ENCODE data around the gene IGSF3. TPM values are rescaled to one million over a fixed set of nuclear protein-coding genes. Genes with fewer than 3 reads are reported as not detected.

IGSF3 gene
- 20.8 and 22.7 TPM in 2 replicates for total RNA-seq (2014; rRNA removed; shearing (Covaris generic))

GRCh38 chr1:116667575-116668105, at the start of gene IGSF3:
IGSF3 (minus strand) TSS chr1:116667733; CDS start chr1:116666326, 1,407 bp downstream.
- peak; percentile 82 to 86 for DNase-seq
- Histone ChIP-seq H3K27ac (no peak within 1 kb of the TSS), H3K36me3 (no peaks in the 10 kb centered on the region), H3K4me1 (no peaks in the 10 kb centered on the region), H3K9me3 (replicated peaks) (no peaks in the 10 kb centered on the region), H3K4me3 (peak within 1 kb of the TSS; percentile 76), H3K27me3 (no peaks in the 10 kb centered on the region)

DNA sequence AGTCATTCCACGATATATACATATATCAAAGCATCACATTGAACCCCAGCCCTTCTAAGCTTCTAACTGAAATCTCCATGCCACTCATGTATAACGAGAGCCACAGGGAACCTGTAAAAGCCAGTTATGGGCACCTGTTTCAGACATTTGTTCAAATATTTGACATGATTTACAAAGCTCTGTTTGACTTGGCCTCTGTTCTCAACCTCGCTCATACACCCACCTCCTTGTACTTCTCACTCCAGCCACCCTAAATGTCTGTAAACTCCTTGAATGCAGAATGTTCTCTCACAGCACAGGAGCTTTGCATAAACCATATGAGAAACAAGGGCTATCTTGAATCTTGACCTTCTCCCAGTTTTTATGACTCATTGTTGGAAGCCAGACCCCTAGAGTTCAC, 49.8 kb upstream of the IGSF3 start:
- Histone ChIP-seq H3K9me3 (replicated peaks) (no peaks in the 10 kb centered on the region), H3K36me3 (no peaks in the 10 kb centered on the region), H3K4me1 (peaks cover 4% of the 10 kb centered on the region), H3K4me3 (no peak overlapping the region), H3K27me3 (no peaks in the 10 kb centered on the region), H3K27ac (no peak overlapping the region)
- no peak for DNase-seq

GRCh38 chr1:116716391-116716790, 48.9 kb upstream of the IGSF3 start:
- H3K36me3 ChIP-seq = no peaks in the 10 kb centered on the region
- H3K4me1 ChIP-seq = peaks cover 4% of the 10 kb centered on the region
- H3K4me3 ChIP-seq = no peak overlapping the region
- no peaks in the 10 kb centered on the region for H3K9me3 ChIP-seq (replicated peaks)
- no peaks in the 10 kb centered on the region for H3K27me3 ChIP-seq
- no peak for DNase-seq
- no peak overlapping the region for H3K27ac ChIP-seq

- Histone ChIP-seq H3K27ac (no peak overlapping the region), H3K36me3 (no peaks in the 10 kb centered on the region), H3K4me3 (no peak overlapping the region), H3K27me3 (no peaks in the 10 kb centered on the region), H3K4me1 (peaks cover 8% of the 10 kb centered on the region), H3K9me3 (replicated peaks) (no peaks in the 10 kb centered on the region)
- DNase-seq = no peak
Observed at GRCh38 chr1:116713474-116713873, 45.9 kb upstream of the IGSF3 start.

- no peaks in the 10 kb centered on the region for H3K9me3 ChIP-seq (replicated peaks)
- no peak overlapping the region for H3K27ac ChIP-seq
- H3K36me3 ChIP-seq = no peaks in the 10 kb centered on the region
- H3K27me3 ChIP-seq = no peaks in the 10 kb centered on the region
- H3K4me3 ChIP-seq = no peak overlapping the region
- no peak for DNase-seq
- peaks cover 17% of the 10 kb centered on the region for H3K4me1 ChIP-seq
Observed at GRCh38 chr1:116712510-116712909, 45.0 kb upstream of the IGSF3 start.

DNA sequence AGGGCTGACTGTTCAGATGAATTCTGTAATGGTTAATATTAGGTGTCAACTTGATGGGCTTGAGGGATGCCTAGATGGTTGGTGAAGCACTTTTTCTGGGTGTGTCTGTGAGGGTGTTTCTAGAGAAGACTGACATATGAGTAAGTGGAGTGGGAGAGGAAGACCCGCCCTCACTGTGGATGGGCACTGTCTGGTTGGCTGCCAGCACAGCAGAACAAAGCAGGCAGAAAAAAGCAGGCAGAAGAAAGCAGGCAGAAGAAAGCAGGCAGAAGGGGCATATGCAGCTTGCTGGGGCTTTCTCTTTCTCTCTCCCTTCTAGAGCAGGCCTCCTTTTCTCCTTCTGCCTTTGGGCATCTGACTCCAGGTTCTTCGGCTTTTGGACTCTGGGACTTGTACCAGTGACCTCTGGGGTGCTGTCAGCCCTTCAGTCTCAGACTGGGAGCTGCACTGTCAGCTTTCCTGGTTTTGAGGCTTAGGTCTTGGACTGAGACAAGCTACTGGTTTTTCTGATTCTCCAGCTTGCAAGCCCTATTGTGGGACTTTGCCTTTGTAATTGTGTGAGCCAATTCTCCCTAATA, 43.8 kb upstream of the IGSF3 start:
- peak in 1 of 2 experiments; percentile 29 for DNase-seq
- Histone ChIP-seq H3K27me3 (no peaks in the 10 kb centered on the region), H3K4me3 (no peak overlapping the region), H3K9me3 (replicated peaks) (no peaks in the 10 kb centered on the region), H3K36me3 (no peaks in the 10 kb centered on the region), H3K4me1 (peaks cover 17% of the 10 kb centered on the region), H3K27ac (no peak overlapping the region)

DNA sequence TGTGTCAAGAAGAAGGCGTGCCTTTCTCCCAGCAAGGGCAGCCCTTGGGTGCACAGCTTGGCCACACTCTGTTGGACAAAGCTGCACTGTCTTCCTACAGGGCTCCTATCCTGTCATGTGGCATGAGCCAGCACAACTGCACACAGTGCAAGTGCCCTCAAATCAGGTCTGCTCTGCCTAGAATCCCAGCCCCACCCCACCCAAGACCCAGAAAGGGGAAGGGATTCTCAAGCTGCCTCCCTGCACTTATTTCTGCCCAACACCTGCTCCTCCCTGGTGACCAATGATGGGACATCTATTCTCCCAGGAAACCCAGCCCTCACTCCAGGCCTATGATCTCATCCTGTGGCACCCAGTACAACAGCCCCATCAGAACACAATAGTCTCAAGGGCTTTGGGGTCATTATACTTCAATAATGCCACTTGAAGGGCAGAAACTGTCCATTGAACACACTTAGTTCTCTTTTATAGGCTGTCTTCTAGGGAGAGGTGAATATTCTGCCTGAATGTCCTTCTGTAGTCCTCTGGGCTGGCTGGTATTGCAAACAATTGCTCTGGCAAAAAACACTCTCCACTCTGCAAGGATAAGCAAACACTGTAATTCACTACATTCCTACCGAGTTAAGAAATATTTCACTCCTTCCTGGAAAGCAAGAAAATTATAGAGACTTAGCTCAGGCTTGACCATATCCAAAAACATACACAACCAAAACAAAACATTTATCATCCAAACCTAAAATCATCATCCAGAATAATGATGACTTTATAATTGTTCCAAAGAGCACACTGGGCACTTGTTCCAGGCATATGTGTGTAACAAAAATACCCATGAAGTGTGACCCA, 43.1 kb upstream of the IGSF3 start:
- Histone ChIP-seq H3K4me1 (peaks cover 17% of the 10 kb centered on the region), H3K27ac (no peak overlapping the region), H3K27me3 (no peaks in the 10 kb centered on the region), H3K36me3 (no peaks in the 10 kb centered on the region), H3K9me3 (replicated peaks) (no peaks in the 10 kb centered on the region), H3K4me3 (no peak overlapping the region)
- no peak for DNase-seq

DNA sequence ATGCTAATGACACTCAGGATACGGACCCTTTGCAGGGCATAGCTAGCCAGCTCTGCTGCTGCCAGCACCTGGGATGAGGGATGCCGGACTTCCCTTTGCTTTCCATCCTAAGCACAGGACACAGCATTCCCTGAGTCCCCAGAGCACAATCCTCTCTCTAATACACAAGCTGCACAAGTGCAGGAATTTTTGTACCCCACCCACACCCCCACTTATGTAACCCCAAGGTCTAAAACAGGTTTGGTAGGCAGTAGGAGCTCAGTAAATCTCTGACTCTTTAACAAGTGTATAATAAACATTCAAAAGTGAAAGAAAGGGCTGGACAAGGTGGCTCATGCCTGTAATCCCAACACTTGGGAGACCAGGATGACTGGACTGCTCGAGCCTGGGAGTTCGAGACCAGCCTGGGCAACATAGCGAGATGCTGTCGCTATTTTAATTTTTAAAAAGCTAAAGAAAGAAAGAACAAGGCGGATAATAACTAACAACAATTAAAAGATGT, 42.2 kb upstream of the IGSF3 start:
- no peak overlapping the region for H3K27ac ChIP-seq
- no peaks in the 10 kb centered on the region for H3K36me3 ChIP-seq
- DNase-seq = no peak
- no peaks in the 10 kb centered on the region for H3K27me3 ChIP-seq
- H3K4me3 ChIP-seq = no peak overlapping the region
- H3K9me3 ChIP-seq (replicated peaks) = no peaks in the 10 kb centered on the region
- H3K4me1 ChIP-seq = peaks cover 15% of the 10 kb centered on the region

- H3K4me1 ChIP-seq = peaks cover 12% of the 10 kb centered on the region
- H3K4me3 ChIP-seq = no peak overlapping the region
- no peak overlapping the region for H3K27ac ChIP-seq
- DNase-seq = peak; percentile 50 to 62
- no peaks in the 10 kb centered on the region for H3K36me3 ChIP-seq
- no peaks in the 10 kb centered on the region for H3K9me3 ChIP-seq (replicated peaks)
- no peaks in the 10 kb centered on the region for H3K27me3 ChIP-seq
Observed at GRCh38 chr1:116708255-116708900, 40.8 kb upstream of the IGSF3 start.

DNA sequence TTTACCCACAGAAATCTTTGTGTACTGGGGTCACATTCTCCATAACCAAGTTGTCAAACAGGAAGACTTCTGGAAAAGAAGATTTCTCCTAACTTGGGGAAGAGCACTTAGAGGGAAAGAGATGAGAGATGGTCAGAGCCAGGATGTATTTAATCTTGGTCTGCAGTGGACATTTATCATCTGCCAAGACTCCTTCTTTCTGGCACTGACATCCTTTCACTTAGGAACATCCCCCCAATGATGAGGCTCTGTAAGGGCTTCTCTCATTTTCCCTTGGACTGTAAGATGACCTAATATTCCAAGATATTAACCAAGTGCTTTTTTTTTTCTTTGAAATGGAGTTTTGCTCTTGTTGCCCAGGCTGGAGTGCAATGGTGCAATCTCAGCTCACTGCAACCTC, 39.3 kb upstream of the IGSF3 start:
- no peaks in the 10 kb centered on the region for H3K36me3 ChIP-seq

DNA sequence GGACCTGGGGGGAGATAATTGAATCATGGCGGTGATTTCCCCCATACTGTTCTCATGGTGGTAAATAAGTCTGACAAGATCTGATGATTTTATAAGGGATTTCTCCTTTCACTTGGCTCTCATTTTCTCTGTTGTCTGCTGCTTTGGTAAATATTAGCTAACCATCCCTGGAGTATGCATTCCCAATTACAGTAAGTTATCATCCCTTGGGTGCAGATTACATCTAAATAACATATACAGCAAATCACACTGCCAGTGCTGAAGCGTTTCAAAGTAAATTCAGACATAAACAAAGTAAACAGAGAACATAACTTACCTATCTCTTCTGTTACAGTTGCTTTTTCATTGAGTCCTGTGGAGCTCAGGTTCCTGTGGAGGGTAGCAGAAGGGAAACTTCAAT, 38.6 kb upstream of the IGSF3 start:
- no peaks in the 10 kb centered on the region for H3K36me3 ChIP-seq
- DNase-seq = no peak
- no peaks in the 10 kb centered on the region for H3K9me3 ChIP-seq (replicated peaks)
- H3K4me1 ChIP-seq = peaks cover 12% of the 10 kb centered on the region
- H3K4me3 ChIP-seq = no peak overlapping the region
- H3K27me3 ChIP-seq = no peaks in the 10 kb centered on the region
- no peak overlapping the region for H3K27ac ChIP-seq

More for the DNA sequence above, 39.3 kb upstream of the IGSF3 start:
- no peak overlapping the region for H3K27ac ChIP-seq
- DNase-seq = no peak
- H3K4me3 ChIP-seq = no peak overlapping the region
- H3K4me1 ChIP-seq = peaks cover 12% of the 10 kb centered on the region
- H3K27me3 ChIP-seq = no peaks in the 10 kb centered on the region
- no peaks in the 10 kb centered on the region for H3K9me3 ChIP-seq (replicated peaks)

- no peak for DNase-seq
- Histone ChIP-seq H3K36me3 (no peaks in the 10 kb centered on the region), H3K4me1 (peaks cover 12% of the 10 kb centered on the region), H3K9me3 (replicated peaks) (no peaks in the 10 kb centered on the region), H3K4me3 (no peak overlapping the region), H3K27ac (no peak overlapping the region), H3K27me3 (no peaks in the 10 kb centered on the region)
Observed at GRCh38 chr1:116704278-116704677, 36.7 kb upstream of the IGSF3 start.

DNA sequence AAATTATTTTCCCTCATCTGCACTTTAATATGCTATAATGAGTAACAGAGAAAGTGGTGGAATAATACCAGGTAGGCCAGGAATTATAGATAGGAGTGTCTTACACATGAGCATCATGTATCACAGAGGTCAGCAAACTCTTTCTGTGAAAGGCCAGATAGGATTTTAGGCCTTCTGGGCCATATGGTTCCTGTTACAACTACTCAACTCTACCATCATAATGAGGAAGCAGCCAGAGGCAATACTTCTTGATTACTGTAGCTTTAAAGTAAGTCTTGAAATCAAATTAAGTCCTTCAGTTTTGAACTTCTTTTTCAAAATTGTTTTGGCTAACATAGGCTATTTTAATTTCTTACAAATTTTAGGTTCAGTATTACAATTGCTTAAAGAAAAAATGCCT, 32.1 kb upstream of the IGSF3 start:
- DNase-seq = no peak
- H3K9me3 ChIP-seq (replicated peaks) = no peaks in the 10 kb centered on the region
- no peak overlapping the region for H3K27ac ChIP-seq
- no peaks in the 10 kb centered on the region for H3K27me3 ChIP-seq
- H3K4me3 ChIP-seq = no peak overlapping the region
- peaks cover 17% of the 10 kb centered on the region for H3K4me1 ChIP-seq
- H3K36me3 ChIP-seq = no peaks in the 10 kb centered on the region

DNA sequence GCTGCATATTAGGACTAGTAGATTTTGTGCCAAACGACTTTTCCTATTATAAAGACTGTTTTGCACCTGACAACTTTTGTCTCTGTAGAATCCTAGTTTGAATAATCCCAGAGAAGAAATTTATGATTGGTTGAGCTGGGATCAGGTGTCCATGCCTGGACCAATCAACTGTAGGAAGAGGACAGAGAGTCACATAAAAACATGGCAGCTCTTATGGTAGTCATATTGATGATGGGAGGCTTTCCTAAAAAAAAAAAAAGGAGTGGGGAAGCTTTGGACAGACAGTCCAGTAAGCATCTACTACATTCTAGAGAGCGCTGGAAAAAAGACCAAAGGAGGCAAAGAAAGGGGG, 30.7 kb upstream of the IGSF3 start:
- H3K36me3 ChIP-seq = no peaks in the 10 kb centered on the region
- peaks cover 21% of the 10 kb centered on the region for H3K4me1 ChIP-seq
- no peaks in the 10 kb centered on the region for H3K27me3 ChIP-seq
- no peaks in the 10 kb centered on the region for H3K9me3 ChIP-seq (replicated peaks)
- no peak overlapping the region for H3K4me3 ChIP-seq
- no peak for DNase-seq
- no peak overlapping the region for H3K27ac ChIP-seq
